ENCODE results near the gene IRF2. TPM values are rescaled to one million over a fixed set of nuclear protein-coding genes. Genes with fewer than 3 reads are reported as not detected.
A peak's percentile ranks its signal among the peaks of the same experiment; 100 is the strongest.

The IRF2 gene
- total RNA-seq, 1 donor from 2014 or later, result 12.6 TPM

DNA sequence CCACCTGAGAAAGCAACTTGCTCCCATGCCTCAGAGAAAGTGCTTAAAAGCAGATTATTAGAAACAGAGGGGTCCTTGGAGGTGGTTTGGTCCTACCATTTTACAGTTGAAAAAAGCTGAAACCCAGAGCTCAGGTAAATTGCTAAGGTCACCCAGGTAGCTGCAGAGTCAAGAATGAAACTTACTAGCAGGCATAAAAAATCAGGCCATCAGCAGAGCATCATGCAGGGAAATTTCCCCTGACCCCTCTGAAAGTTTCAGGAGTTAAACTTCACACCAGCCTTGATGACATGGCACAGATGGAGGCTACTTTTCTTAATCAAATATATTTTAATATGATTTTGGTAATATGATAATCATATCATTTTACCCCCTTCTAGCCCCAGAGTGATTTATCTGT, 70.3 kb downstream of the IRF2 start:
- Mint-ChIP-seq H3K4me3 (no peak overlapping the region), H3K9me3 (no peaks in the 10 kb centered on the region), H3K27me3 (ENCODE audit: low read depth) (no peaks in the 10 kb centered on the region), H3K27ac (ENCODE audit: unreplicated experiment) (no peak overlapping the region), H3K4me1 (peaks cover 58% of the 10 kb centered on the region), H3K36me3 (ENCODE audit: low read depth) (peaks cover 17% of the 10 kb centered on the region)
- no peak for DNase-seq (ENCODE audit: low read depth, low spot score)
- TF ChIP-seq, protein P1, sequence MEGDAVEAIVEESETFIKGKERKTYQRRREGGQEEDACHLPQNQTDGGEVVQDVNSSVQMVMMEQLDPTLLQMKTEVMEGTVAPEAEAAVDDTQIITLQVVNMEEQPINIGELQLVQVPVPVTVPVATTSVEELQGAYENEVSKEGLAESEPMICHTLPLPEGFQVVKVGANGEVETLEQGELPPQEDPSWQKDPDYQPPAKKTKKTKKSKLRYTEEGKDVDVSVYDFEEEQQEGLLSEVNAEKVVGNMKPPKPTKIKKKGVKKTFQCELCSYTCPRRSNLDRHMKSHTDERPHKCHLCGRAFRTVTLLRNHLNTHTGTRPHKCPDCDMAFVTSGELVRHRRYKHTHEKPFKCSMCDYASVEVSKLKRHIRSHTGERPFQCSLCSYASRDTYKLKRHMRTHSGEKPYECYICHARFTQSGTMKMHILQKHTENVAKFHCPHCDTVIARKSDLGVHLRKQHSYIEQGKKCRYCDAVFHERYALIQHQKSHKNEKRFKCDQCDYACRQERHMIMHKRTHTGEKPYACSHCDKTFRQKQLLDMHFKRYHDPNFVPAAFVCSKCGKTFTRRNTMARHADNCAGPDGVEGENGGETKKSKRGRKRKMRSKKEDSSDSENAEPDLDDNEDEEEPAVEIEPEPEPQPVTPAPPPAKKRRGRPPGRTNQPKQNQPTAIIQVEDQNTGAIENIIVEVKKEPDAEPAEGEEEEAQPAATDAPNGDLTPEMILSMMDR (conservative IDR thresholded peaks at IDR 0.05), result no peak

- no peak overlapping the region for H3K4me3 Mint-ChIP-seq
- no peaks in the 10 kb centered on the region for H3K9me3 Mint-ChIP-seq
- TF ChIP-seq, protein P1 (conservative IDR thresholded peaks at IDR 0.05), result no peak
- H3K36me3 Mint-ChIP-seq (ENCODE audit: low read depth), result peaks cover 18% of the 10 kb centered on the region
- no peak overlapping the region for H3K27ac Mint-ChIP-seq (ENCODE audit: unreplicated experiment)
- no peak for DNase-seq (ENCODE audit: low read depth, low spot score)
- peaks cover 51% of the 10 kb centered on the region for H3K4me1 Mint-ChIP-seq
- H3K27me3 Mint-ChIP-seq (ENCODE audit: low read depth), result no peaks in the 10 kb centered on the region
These were observed 71.0 kb downstream of the IRF2 start for GRCh38 chr4:184403384-184403781.

- Mint-ChIP-seq H3K27me3 (ENCODE audit: low read depth) (no peaks in the 10 kb centered on the region), H3K4me1 (peaks cover 46% of the 10 kb centered on the region), H3K9me3 (no peaks in the 10 kb centered on the region), H3K36me3 (ENCODE audit: low read depth) (peaks cover 18% of the 10 kb centered on the region), H3K27ac (ENCODE audit: unreplicated experiment) (peak overlapping the region; percentile 37), H3K4me3 (peak overlapping the region; percentile 20)
- TF ChIP-seq, protein P1 (conservative IDR thresholded peaks at IDR 0.05), result no peak
- no peak for DNase-seq (ENCODE audit: low read depth, low spot score)
These were observed 71.5 kb downstream of the IRF2 start for GRCh38 chr4:184402740-184403383.

DNA sequence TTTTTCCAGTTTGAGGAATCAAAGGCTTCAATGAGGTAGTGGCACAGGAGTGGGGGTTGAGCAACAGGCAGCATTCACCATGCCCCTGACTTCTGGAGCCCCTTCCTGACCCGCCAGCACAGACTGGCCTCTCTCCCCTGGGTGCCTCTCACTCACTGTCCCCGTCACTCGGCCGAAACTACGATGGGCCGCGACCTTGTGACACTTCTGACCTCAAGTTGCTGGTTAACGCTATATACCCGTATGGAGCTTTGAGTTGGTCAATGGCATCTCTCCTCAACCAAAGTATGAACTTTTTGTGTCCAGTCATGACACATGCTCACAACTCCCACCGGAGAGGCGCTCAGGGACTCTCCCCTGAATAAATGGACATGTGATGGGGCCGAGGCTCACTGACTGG, 72.1 kb downstream of the IRF2 start:
- Mint-ChIP-seq H3K27me3 (ENCODE audit: low read depth) (no peaks in the 10 kb centered on the region), H3K9me3 (no peaks in the 10 kb centered on the region), H3K36me3 (ENCODE audit: low read depth) (peaks cover 18% of the 10 kb centered on the region), H3K4me1 (peaks cover 42% of the 10 kb centered on the region), H3K4me3 (peak overlapping the region; percentile 20), H3K27ac (ENCODE audit: unreplicated experiment) (peak overlapping the region; percentile 88)
- no peak for DNase-seq (ENCODE audit: low read depth, low spot score)
- TF ChIP-seq, protein P1 (conservative IDR thresholded peaks at IDR 0.05), result no peak

DNA sequence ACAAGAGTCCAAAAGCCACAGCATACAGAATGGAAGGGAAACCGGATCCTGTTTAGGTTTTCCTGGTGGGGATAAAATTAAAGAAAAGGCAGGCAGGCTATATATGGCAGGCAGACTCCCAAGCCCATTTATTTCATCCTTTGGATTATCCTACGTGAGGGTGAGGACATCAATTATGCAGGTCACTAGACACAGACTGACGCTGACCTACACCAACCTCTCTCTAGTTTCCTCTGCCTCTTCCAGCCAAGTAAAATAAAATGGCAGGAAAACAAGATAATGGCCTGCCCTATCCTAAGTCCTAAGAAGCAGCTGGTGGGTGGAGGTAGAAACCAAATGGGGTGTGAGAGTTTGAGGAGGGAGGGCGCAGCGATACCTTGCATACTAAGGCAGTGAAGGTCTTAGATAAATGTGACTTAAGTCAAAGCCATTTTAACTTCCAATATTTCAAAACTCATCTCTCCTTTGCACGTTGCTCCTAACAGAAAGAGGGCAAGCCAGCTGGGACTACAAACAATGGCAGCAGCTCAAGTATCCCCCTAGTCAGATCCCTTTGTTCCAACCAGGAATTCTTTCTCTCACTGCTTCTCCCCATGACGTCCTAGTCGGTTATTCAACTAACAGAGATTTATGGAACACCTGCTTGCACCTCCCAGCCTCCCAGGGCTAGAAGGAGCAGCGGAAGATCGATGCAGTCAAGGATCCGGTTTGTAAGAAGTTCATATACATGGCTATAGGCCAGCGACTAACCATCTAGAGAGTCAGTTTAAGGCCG, 72.8 kb downstream of the IRF2 start:
- peak; percentile 5 for DNase-seq (ENCODE audit: low read depth, low spot score)
- peaks cover 18% of the 10 kb centered on the region for H3K36me3 Mint-ChIP-seq (ENCODE audit: low read depth)
- H3K4me1 Mint-ChIP-seq, result peaks cover 37% of the 10 kb centered on the region
- no peaks in the 10 kb centered on the region for H3K27me3 Mint-ChIP-seq (ENCODE audit: low read depth)
- peak overlapping the region; percentile 7 for H3K4me3 Mint-ChIP-seq
- TF ChIP-seq, protein P1 (conservative IDR thresholded peaks at IDR 0.05), result no peak
- no peaks in the 10 kb centered on the region for H3K9me3 Mint-ChIP-seq
- peak overlapping the region; percentile 88 for H3K27ac Mint-ChIP-seq (ENCODE audit: unreplicated experiment)

Data from neural crest cell (in vitro differentiated cells).